ENCODE measurements around the gene UNG.
A peak's percentile ranks its signal among the peaks of the same experiment; 100 is the strongest.
"Not testable (repeated sequence)": the region's sequence is repeated elsewhere in the genome, so short reads cannot be mapped to it uniquely, and the experiment has no call there.

UNG gene

DNA sequence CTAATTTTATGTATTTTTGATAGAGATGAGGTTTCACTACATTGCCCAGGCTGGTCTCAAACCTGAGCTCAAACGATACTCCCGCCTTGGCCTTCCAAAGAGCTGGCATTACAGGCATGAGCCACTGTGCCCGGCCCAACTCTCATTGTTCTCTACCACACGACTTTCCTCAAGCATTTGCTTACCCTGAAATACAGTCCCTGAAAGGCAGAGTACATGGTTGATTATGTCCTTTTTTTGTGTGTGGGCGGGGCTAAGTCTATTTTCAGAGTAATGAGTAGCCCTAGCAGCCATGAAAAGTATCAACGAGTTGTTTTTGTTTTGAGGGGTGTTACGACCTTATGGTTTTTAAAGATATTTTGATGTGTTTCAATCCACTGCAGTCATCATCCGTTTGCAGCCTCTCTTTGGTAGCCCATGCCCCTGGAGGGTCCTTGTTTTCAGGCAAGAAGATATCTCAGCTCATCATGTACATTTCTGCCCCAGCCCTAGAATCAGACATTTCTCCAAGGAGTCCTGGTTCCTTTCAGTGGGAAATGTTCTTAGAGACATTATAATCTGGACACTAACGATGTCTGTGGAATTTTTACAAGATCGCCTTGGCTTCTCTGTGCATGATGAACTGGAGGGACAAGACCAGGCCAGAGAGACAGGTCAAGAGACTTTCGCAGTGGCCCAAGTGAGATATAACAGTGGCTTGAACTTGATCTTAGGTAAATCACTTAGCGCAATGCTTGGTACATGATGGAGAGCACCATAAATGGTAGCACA lies 27.7 kb downstream of the UNG start:
- no peak for DNase-seq

GRCh38 chr12:109125791-109126190 lies 28.4 kb downstream of the UNG start:
- DNase-seq, result no peak

GRCh38 chr12:109126784-109127183 lies 29.4 kb downstream of the UNG start:
- no peak for DNase-seq

GRCh38 chr12:109127533-109128242 lies 30.3 kb downstream of the UNG start:
- DNase-seq, result no peak

- no peak for DNase-seq
Observed at GRCh38 chr12:109130297-109131153, 33.1 kb downstream of the UNG start.

DNA sequence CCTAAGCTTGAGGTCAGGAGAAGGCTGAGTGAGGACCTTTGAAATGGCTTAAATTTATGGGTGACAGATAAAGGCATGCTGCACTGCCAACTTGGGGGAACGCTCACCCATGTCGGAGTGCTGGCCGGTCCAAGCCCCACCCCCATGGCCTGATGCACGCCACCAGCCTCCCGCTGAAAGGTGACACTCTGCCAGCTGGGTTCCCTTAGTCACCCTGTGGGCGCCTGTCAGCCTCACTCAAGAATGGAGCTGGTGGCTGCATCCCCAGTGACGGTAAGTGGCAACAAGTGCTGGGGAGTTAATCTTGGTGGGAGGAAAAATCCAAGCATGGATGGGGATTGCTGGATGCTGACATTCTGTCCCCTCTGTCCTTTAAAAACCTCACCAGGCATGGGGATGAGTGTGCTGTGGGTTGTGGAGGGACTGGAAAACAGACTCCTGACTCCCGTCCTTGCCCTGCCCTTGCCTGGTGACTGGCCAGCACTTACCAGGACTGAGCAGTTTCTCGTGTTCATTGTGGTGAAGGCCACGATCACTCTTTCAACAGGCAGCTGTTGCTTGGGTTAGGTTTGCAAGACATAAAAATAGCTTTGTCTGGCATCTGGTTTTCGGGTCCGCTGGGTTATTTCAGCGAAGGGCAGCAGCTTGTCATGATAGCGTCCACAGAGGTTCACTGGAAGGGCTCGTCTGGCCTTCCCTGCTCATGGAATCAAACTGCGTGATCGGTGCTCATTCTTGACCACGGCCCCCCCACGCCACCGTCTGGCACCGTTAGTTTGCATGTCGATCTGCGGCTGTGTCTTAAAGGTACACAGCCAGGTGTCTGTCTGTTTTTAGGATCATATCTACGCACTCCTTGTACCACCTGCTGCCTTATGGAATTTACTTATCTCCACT lies 34.0 kb downstream of the UNG start:
- no peak for DNase-seq

GRCh38 chr12:109134186-109134917 lies 37.0 kb downstream of the UNG start:
- no peak for DNase-seq

DNA sequence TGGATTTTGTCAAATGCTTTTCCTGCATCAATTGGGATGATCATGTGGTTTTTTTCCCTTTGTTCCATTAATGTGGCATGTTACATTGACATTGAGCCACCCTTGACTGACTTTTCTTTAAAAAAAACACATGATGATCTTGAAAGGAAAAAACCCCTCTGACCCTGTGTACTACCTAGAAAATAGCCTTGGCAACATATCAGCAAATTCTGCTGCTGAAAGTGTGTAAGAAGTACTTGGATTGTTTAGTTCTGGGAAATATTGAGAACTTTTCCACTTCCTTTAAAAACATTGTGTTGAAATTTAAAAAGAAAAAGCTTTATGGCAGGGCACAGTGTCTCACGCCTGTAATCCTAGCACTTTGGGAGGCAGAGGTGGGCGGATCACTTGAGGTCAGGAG lies 39.7 kb downstream of the UNG start:
- no peak for DNase-seq

GRCh38 chr12:109139360-109139759 lies 42.0 kb downstream of the UNG start:
- no peak for DNase-seq

DNA sequence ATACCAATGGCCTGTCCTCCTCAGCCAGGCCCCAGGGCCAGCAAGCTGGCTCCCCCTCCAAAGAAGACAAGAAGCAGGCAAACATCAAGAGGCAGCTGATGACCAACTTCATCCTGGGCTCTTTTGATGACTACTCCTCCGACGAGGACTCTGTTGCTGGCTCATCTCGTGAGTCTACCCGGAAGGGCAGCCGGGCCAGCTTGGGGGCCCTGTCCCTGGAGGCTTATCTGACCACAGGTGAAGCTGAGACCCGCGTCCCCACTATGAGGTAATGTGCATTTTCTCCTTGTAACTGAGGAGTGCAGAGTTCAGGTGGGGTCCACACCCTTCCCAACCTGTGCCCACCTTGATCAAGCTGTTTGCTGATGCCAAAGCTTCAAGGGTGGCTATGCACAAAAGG lies 42.4 kb downstream of the UNG start:
- no peak for DNase-seq

GRCh38 chr12:109140560-109140959 lies 43.2 kb downstream of the UNG start:
- DNase-seq, result no peak

DNA sequence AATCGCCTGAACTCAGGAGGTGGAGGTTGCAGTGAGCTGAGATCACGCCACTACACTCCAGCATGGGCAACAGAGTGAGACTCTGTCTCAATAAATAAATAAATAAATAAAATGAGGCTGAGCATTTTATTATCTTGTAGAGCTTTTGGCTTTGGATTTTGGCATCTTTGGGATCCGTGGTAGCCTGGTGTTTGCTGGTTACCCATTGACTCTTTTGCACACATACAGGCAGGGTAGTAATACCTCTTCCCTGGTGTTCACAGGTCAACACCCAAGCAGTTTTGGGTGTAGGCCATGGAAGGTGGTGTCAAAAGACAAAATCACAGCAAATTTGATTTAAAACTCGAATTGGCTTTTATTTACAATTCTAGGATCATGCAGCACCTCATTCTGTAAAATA lies 46.8 kb downstream of the UNG start:
- DNase-seq, result no peak

- DNase-seq, result not testable (repeated sequence)
Observed at GRCh38 chr12:109147126-109147525, 49.7 kb downstream of the UNG start.

GRCh38 chr12:109147954-109148353 lies 50.6 kb downstream of the UNG start:
- no peak for DNase-seq

- DNase-seq, result no peak
Observed at GRCh38 chr12:109150124-109150640, 52.8 kb downstream of the UNG start.

- DNase-seq, result no peak
Observed at GRCh38 chr12:109151457-109151856, 54.1 kb downstream of the UNG start.

GRCh38 chr12:109153821-109154441 lies 56.5 kb downstream of the UNG start:
- DNase-seq, result no peak

GRCh38 chr12:109154451-109155438 lies 57.3 kb downstream of the UNG start:
- peak; percentile 56 to 88 (median 70) for DNase-seq

- no peak for DNase-seq
Observed at GRCh38 chr12:109156036-109156435, 58.6 kb downstream of the UNG start.

- no peak for DNase-seq
Observed at GRCh38 chr12:109156586-109156985, 59.2 kb downstream of the UNG start.

Measured in T-helper 2 cell (primary cell).